NCI-H1930 (cell line): Measurements from ENCODE around the gene ABCA7.

Source experiments
- DNase-seq, 2 experiments: peaks; one replicate each; lab custom pipeline; 2025; lab: John Stamatoyannopoulos, UW

ABCA7 gene

DNA sequence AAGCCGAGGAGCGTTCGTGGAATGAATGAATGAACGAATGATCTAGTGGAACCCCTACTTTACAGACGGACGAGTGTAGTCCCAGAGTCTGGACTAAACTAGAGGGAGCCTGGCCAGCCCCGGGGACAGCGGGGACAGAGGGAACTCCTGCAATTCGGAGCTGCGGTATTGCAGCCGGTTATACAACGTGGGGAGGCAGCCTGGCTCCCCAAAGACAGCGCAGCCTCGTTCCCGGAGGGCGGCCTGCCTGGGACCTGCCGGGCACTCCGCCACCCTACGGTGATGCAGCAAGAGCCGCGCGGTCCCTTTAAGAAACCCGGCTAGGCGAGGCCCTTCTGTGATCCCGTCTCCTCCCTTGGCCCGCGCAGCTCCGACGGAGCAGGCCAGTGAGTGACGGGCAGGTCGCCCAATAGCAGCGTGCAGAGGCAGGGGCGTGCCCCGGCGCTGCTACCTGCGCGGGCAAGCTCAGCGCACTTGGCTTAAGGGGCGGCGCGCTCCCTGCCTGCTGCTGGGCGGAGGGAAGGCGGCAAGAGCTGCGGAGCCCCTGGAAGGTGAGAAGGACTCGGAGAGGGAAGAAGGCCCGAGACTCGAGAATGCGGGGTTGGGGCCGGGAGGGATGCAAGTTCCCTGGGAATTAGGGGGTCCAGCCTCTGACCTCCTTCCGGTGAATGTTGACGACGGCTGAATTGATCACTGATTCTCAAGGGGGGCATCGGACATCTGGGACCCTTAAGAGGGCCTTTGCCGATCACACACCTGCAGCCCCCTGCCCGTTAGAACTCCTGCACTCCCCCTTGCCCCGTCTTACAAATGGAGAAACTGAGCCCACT is at the start of gene ABCA7:
Gene ABCA7 (plus strand): TSS at position 462 of the 830 bp plus-strand sequence. CDS start 1,255 bp downstream, outside the sequence.
- peak; percentile 88 to 94 for DNase-seq

DNA sequence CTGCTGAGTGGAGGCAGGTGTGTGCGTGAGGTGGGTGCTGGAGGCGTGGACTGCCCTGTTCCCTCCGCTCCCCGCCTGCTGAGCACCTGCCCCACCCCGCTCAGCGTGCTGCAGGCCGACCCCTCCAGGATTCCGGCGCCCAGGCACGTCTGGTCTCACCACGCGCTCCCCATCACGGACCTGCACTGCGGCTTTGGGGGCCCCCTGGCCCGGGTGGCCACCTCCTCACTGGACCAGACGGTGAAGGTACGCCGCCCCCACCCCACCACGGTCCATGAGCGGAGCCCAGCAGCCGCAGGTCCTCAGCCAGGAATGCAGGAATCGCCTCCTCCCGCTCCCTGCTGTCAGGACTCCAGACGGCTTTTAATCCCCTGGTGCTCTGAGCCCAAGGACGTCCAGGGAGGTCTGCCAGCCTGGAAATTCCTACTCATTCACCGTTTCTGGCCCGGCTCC is 49.8 kb upstream of the ABCA7 start:
- no peak for DNase-seq

DNA sequence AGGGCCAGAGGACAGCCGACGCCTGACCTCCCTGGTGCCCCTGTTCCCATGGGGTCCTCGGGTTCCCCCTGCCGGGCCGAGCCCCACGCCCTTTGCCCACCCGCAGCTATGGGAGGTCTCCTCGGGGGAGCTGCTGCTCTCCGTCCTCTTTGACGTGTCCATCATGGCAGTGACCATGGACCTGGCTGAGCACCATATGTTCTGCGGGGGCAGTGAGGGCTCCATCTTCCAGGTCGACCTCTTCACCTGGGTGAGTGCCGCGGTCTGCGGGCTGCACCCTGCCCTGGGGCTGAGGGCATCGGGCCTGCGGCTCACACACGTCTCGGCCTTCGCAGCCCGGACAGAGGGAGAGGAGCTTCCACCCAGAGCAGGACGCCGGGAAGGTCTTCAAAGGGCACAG is 49.2 kb upstream of the ABCA7 start:
- DNase-seq: no peak

- DNase-seq: no peak
Observed at GRCh38 chr19:991174-991931, 48.6 kb upstream of the ABCA7 start.

- DNase-seq: no peak
Observed at GRCh38 chr19:991932-992669, 47.8 kb upstream of the ABCA7 start.

DNA sequence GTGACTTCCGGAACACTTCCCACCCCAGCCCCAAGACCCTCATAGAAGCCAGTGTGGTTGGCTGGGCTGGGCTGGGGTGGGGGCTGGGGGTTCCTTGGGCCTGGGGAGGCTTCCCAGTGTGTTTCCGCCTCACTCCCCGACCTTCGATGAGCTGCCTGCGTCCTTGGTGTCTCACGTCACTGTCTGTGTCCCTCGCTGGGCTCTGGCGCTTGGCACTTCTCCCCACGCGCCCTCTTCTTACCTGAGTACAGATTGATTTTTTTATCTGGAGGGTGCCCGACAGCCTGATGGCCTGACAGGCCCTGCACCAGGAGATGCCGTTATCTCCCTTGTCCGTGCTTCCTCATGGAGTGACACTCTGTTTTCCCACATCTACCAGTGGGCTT is 47.2 kb upstream of the ABCA7 start:
- no peak for DNase-seq

DNA sequence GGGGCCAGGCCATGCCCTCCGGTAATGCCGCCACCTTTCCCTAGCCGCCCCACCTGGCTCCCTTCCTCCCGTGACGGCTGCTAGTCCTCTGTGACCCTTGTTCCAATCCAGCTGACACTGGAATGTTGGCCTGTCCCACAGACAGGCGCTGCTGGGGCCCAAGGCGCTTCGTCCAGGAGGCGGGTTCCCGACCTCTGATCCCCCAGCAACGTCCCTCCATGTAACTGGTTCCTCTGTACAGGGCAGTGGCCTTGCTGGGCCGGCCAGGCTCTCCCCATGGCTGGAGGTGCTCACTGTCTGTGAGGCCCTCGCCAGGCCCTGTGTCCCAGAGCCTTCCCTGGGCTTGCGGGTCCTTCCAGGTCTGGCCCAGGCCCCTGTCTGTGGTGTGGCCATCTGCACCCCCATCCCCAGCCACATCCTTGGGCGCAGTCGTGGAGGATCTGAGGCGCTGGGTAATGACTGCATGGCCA is 46.5 kb upstream of the ABCA7 start:
- DNase-seq: no peak

DNA sequence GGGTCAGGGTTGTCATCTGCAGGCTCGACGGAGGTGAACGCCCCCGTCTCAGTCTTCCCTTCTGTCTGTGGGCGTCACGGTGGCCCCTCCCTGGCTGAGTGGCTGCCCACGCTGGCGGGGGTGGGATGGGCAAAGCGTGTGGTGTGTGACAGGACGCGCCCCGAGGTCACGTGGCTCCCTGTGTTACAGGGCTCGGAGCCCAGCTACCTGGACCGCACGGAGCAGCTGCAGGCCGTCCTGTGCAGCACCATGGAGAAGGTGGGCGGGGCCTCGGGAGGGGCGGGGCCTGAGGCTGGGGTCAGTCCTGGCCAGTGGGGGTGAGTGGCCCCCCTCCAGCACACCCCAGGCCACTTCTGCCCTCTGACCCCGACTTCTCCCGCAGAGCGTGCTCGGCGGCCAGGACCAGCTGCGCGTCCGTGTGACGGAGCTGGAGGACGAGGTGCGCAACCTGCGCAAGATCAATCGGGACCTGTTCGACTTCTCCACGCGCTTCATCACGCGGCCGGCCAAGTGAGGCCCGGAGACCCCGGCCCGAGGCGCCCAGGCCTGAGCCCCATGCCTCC is 46.0 kb upstream of the ABCA7 start:
- DNase-seq: no peak

DNA sequence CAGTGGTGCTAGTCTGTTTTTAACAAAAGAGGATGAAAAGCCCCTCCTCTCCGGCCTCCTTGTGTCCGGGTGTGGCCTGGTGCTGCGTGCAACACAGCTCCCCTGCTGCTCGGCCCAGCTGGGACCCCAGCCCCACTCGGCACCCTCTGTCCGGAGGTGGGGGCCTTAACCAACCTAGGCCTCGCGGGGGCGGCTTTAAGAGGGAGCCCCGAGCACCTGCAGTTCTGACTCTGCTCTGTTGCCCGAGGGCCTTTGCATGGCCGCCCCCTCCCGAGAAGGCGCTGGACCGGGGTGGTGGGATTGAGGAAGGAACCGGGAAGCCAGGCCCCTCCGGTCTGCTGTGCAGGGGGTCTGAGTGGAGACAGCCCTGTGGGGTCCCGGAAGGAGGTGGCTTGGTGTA is 45.4 kb upstream of the ABCA7 start:
- no peak for DNase-seq

- DNase-seq: no peak
Observed at GRCh38 chr19:995051-995827, 44.7 kb upstream of the ABCA7 start.

DNA sequence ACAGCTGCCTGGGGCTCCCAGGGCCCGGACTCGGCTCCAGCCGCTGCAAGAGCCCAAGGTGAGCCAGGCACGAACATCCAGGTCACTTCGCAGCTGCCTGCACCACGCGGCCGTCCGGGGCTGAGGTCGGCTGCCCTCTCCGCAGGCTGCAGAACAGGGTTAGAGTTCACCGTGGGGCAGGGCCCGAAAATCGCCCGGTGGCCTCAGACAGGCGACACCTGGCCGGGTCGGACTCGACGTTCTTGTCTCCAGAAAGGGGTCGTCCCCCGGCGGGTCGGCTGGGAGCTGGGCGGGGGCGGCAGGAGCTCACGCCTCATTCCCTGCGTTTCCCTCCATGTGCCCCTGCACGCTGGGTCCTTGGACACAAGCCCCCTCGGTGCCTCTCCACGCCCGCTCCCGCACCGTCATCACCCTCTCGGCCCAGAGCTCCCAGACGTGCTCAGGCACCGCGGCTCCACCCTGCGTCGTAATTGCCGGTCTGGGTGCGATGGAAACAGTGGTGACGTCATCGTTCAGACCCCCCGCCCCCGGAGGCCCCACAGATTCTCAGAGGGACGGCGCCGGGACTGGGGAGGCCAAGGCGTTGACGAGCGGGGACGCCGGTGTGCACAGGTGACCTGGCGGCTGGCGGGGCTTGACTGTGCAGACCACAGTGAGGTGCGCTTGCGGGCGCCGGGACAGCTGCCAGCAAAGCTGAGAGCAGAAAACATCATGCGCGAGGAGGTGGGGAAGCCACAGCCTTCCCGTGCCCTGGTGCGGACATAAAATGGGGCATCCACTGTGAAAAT is 43.7 kb upstream of the ABCA7 start:
- DNase-seq: peak in 1 of 2 experiments; percentile 34

GRCh38 chr19:998064-998463 is 41.8 kb upstream of the ABCA7 start:
- DNase-seq: no peak

DNA sequence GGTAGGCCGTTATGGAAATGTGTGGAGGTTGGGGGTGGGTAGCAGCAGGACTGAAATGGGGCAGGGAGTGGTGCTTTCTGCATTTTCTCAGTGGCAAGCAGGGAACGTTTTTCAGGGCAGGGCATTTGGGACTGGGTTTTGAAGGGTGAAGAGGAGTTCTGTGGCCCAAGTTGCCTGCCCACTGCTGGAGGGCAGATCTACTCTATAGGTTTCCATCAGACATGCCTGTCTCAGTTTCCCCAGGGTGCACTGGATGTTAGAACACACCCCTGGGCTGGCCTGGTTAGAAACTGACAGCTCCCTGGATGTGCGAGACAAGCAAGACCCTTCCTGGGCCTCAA is 40.6 kb upstream of the ABCA7 start:
- DNase-seq: no peak

DNA sequence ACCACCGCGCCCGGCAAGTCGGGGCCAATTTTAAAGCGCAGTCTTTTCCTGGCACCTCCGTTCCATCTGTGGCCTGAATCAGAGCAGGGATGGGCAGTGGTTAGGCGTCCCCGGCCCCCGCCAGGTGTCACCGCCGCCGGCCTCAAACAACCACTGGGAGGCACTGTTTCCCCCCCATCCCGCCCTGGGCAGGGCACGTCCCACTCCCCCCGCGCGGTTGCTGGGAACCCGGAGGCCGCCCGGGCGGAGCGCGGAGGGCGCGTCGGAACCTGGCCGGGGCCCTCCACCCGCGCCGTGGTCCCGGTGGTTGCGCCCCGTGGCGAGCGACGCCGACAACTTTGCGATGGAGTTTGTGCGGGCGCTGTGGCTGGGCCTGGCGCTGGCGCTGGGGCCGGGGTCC is 39.8 kb upstream of the ABCA7 start, which contains the start of gene GRIN3B:
Gene GRIN3B (plus strand): TSS at position 325 of the 400 bp plus-strand sequence. CDS start 19 bp downstream, at position 344.
- DNase-seq: peak in 1 of 2 experiments; percentile 53

DNA sequence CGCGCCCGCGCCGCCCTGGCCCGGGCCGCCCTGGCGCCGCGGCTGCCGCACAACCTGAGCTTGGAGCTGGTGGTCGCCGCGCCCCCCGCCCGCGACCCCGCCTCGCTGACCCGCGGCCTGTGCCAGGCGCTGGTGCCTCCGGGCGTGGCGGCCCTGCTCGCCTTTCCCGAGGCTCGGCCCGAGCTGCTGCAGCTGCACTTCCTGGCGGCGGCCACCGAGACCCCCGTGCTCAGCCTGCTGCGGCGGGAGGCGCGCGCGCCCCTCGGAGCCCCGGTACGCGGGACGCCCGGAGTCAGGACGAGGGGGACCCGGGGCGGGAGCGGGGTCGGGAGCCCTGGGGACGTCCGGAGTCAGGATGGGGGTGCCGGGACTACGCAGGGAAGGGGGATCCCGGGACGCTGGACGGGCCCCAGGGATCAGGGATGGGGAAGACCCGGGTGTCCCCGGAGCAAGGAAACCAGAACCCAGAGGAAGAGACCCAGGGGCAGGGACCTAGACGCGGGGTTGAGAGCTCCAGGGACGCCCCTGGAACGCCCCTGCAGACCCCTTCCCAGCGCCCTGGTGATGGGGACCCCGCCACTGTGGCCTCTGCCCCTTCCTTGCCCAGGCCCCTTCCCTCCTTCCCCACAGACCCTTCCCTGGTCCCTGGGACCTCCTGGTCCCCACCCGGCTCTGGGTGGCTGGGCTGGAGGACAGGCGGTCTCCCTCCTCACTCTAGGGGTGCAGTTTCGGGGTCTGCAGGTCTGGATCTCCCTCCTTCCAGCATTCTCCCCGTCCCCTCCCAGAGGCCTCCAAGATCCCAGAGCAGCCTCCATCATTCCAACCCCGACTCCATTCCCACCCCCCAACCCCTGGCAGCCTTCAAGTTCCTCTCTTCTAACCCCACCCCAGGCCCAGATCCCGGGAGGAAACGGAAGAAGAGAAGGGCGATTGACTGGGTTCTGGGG is 39.0 kb upstream of the ABCA7 start:
- no peak for DNase-seq

DNA sequence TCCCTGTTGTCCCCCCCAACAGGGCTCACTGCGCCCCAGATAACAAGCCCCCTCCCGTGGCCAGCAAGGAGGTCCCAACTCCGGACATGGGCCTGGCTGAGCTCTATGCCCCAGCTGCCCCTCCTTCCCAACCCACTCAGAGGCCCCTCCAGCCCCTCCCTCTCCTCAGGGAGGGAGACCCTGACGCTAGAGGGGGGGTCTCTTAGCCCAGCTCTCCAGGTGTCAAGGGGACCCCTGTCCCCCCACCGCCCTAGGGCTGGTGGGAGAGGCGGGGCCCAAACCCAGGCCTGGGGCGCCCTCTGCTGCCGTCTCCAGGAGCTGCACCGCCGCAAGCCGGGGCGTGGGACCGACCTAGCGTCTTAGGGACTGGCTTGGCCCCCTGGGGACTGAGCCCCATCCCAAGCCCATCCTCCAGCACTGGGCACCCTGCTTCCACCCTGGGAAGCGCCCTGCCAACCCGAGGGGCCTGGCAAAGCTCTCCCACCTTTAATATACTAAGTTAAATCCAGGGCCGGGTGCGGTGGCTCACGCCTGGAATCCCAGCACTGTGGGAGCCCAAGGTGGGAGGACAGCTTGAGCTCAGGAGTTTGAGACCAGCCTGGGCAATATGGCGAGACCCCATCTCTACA is 38.3 kb upstream of the ABCA7 start:
- DNase-seq: peak; percentile 28 to 38

- no peak for DNase-seq
Observed at GRCh38 chr19:1002600-1002999, 37.3 kb upstream of the ABCA7 start.

DNA sequence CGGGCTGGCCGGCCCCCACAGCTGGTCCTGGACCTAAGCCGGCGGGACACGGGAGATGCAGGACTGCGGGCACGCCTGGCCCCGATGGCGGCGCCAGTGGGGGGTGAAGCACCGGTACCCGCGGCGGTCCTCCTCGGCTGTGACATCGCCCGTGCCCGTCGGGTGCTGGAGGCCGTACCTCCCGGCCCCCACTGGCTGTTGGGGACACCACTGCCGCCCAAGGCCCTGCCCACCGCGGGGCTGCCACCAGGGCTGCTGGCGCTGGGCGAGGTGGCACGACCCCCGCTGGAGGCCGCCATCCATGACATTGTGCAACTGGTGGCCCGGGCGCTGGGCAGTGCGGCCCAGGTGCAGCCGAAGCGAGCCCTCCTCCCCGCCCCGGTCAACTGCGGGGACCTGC is 36.6 kb upstream of the ABCA7 start:
- no peak for DNase-seq
